ENCODE data around the gene IPO5.

The IPO5 gene

DNA sequence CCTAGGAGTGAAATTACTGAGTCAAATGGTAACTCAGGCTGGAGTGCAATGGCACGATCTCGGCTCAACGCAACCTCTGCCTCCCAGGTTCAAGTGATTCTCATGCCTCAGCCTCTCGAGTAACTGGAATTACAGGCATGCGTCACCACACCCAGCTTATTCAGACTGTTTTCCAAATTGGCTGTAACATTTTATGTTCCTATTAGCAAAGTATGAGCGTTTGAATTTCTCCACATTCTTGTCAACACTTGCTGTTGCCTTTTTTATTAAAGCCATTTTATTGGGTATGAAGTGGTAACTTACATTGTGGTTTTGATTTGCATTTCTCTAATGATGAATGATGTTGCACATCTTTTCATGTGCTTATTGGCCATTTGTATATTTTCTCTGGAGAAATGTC is 7.9 kb downstream of the IPO5 start:
- TF ChIP-seq EZH2phosphoT487 (conservative IDR thresholded peaks at IDR 0.05; ENCODE audit: low read length) (no peak), CTCF (IDR thresholded peaks at IDR 0.05; ENCODE audit: insufficient read depth, low read length, poor library complexity, severe bottlenecking) (no peak)
- Histone ChIP-seq H3F3A (ENCODE audit: insufficient read depth) (no peaks in the 10 kb centered on the region), H3K9ac (ENCODE audit: low read length) (no peak overlapping the region), H3K4me3 (ENCODE audit: insufficient read depth, low read length, poor library complexity, severe bottlenecking) (no peak overlapping the region), H3K9me3 (ENCODE audit: insufficient read depth, low read length) (no peaks in the 10 kb centered on the region), H3K4me2 (ENCODE audit: low read depth, low read length, poor library complexity, severe bottlenecking) (no peak overlapping the region), H3K27me3 (ENCODE audit: low read length) (no peaks in the 10 kb centered on the region), H2AFZ (ENCODE audit: low read depth, low read length, severe bottlenecking) (no peak overlapping the region), H3K27ac (ENCODE audit: low read depth, low read length) (no peak overlapping the region), H3K36me3 (ENCODE audit: low read length) (no peaks in the 10 kb centered on the region), H4K20me1 (ENCODE audit: low read depth, low read length) (no peaks in the 10 kb centered on the region), H3K79me2 (ENCODE audit: insufficient read depth, low read length) (no peaks in the 10 kb centered on the region), H3K9me2 (replicated peaks; ENCODE audit: insufficient read depth, low read length) (no peaks in the 10 kb centered on the region)

- Histone ChIP-seq H3K4me2 (ENCODE audit: low read depth, low read length, poor library complexity, severe bottlenecking) (no peak overlapping the region), H3K9me2 (replicated peaks; ENCODE audit: insufficient read depth, low read length) (no peaks in the 10 kb centered on the region), H3K27me3 (ENCODE audit: low read length) (no peaks in the 10 kb centered on the region), H3K9me3 (ENCODE audit: insufficient read depth, low read length) (no peaks in the 10 kb centered on the region), H3F3A (ENCODE audit: insufficient read depth) (no peaks in the 10 kb centered on the region), H3K79me2 (ENCODE audit: insufficient read depth, low read length) (no peaks in the 10 kb centered on the region), H4K20me1 (ENCODE audit: low read depth, low read length) (no peaks in the 10 kb centered on the region), H3K36me3 (ENCODE audit: low read length) (no peaks in the 10 kb centered on the region), H3K9ac (ENCODE audit: low read length) (no peak overlapping the region), H3K27ac (ENCODE audit: low read depth, low read length) (no peak overlapping the region), H2AFZ (ENCODE audit: low read depth, low read length, severe bottlenecking) (no peak overlapping the region), H3K4me3 (ENCODE audit: insufficient read depth, low read length, poor library complexity, severe bottlenecking) (no peak overlapping the region)
- TF ChIP-seq CTCF (IDR thresholded peaks at IDR 0.05; ENCODE audit: insufficient read depth, low read length, poor library complexity, severe bottlenecking) (no peak), EZH2phosphoT487 (conservative IDR thresholded peaks at IDR 0.05; ENCODE audit: low read length) (no peak)
Measured at GRCh38 chr13:97962887-97963286, 9.4 kb downstream of the IPO5 start.

GRCh38 chr13:97967226-97967625 is 13.8 kb downstream of the IPO5 start:
- Histone ChIP-seq H3K4me2 (ENCODE audit: low read depth, low read length, poor library complexity, severe bottlenecking) (no peak overlapping the region), H2AFZ (ENCODE audit: low read depth, low read length, severe bottlenecking) (no peak overlapping the region), H3F3A (ENCODE audit: insufficient read depth) (no peaks in the 10 kb centered on the region), H3K27me3 (ENCODE audit: low read length) (no peaks in the 10 kb centered on the region), H3K27ac (ENCODE audit: low read depth, low read length) (no peak overlapping the region), H4K20me1 (ENCODE audit: low read depth, low read length) (no peaks in the 10 kb centered on the region), H3K9me2 (replicated peaks; ENCODE audit: insufficient read depth, low read length) (no peaks in the 10 kb centered on the region), H3K79me2 (ENCODE audit: insufficient read depth, low read length) (no peaks in the 10 kb centered on the region), H3K36me3 (ENCODE audit: low read length) (no peaks in the 10 kb centered on the region), H3K4me3 (ENCODE audit: insufficient read depth, low read length, poor library complexity, severe bottlenecking) (no peak overlapping the region), H3K9ac (ENCODE audit: low read length) (no peak overlapping the region), H3K9me3 (ENCODE audit: insufficient read depth, low read length) (no peaks in the 10 kb centered on the region)
- TF ChIP-seq EZH2phosphoT487 (conservative IDR thresholded peaks at IDR 0.05; ENCODE audit: low read length) (no peak), CTCF (IDR thresholded peaks at IDR 0.05; ENCODE audit: insufficient read depth, low read length, poor library complexity, severe bottlenecking) (no peak)

DNA sequence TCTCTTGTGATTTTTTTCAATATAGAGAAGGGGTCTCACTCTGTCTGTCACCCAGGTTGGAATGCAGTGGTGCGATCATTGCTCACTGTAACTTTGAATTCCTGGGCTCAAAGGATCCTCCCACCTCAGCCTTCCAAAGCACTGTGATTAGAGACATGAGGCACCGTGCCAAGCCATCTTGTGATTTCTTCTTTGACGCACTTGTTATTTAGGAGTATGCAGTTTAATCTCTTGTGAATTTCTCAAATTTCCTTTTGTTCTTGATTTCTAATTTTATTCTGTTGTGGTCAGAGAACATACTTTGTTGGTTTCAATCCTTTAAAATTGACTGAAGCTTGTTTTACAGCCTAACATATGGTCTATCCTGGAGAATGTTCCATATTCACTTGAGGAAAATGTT is 14.5 kb downstream of the IPO5 start:
- Histone ChIP-seq H3K4me2 (ENCODE audit: low read depth, low read length, poor library complexity, severe bottlenecking) (no peak overlapping the region), H3K9ac (ENCODE audit: low read length) (no peak overlapping the region), H3K4me3 (ENCODE audit: insufficient read depth, low read length, poor library complexity, severe bottlenecking) (no peak overlapping the region), H3K9me3 (ENCODE audit: insufficient read depth, low read length) (no peaks in the 10 kb centered on the region), H3K9me2 (replicated peaks; ENCODE audit: insufficient read depth, low read length) (no peaks in the 10 kb centered on the region), H3K79me2 (ENCODE audit: insufficient read depth, low read length) (no peaks in the 10 kb centered on the region), H2AFZ (ENCODE audit: low read depth, low read length, severe bottlenecking) (no peak overlapping the region), H3K27me3 (ENCODE audit: low read length) (no peaks in the 10 kb centered on the region), H3K36me3 (ENCODE audit: low read length) (no peaks in the 10 kb centered on the region), H3F3A (ENCODE audit: insufficient read depth) (no peaks in the 10 kb centered on the region), H4K20me1 (ENCODE audit: low read depth, low read length) (no peaks in the 10 kb centered on the region), H3K27ac (ENCODE audit: low read depth, low read length) (no peak overlapping the region)
- no peak for TF ChIP-seq CTCF (IDR thresholded peaks at IDR 0.05; ENCODE audit: insufficient read depth, low read length, poor library complexity, severe bottlenecking)
